Activated CD4-positive, alpha-beta T cell treated with anti-CD3 and anti-CD28 coated beads for 24 hours (primary cell): ENCODE data around the gene STAG2.
"Not testable (repeated sequence)": the region's sequence is repeated elsewhere in the genome, so short reads cannot be mapped to it uniquely, and the experiment has no call there.

Experiments used
- DNase-seq, 2 donors: peaks; one replicate each; pipeline ENCODE4 v3.0.0-alpha.2; 2020; ENCODE audit warnings: low read depth in 2 of 2

The STAG2 gene

DNA sequence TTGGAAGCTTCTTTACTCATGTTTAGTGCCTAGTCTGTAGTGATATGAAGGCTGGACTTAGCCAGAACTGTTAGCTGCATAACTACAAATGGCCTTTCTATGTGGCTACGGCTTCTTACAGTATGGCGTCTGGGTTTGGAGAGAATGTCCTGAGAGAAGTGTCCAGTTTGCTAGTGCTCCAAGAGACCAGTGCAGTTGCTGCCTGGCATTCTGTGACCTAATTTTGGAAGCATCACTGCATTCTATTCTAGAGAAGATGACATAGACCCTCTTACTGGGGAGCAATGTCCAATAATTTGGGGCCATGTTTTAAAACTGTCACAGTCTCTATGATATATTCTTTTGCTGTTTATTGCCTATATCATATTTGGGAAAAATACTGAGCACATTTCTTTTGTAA is 74.2 kb downstream of the STAG2 start:
- DNase-seq, result no peak

DNA sequence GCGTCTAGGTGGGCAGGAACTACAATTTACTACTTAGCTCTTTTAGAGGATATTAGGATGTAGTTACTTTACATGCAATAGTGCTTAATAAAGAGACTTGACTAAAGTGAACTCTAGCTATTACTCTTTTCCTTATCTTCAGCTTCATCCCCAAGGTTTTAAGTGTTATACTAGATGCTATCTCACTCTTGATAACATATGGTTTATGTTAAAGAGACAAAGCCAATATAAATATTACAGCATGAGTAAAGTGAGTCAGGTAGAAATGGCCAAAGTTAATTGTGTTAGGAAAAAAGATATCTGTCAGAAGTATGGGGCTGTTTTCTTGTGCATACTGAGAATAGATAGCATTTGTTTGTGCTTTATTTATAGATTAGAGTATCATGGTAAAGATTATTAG is 80.5 kb downstream of the STAG2 start:
- DNase-seq, result no peak

DNA sequence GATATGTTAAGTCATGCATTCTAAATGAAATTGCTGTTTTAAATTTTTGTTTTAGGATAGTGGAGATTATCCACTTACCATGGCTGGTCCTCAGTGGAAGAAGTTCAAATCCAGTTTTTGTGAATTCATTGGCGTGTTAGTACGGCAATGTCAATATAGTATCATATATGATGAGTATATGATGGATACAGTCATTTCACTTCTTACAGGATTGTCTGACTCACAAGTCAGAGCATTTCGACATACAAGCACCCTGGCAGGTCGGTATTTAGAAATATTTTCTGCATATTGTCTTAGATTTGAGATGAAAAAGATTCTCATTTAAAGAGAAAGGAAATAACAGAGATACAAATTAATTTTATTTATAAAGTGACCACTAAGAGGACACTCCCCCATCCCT is 83.6 kb downstream of the STAG2 start:
- DNase-seq, result no peak

DNA sequence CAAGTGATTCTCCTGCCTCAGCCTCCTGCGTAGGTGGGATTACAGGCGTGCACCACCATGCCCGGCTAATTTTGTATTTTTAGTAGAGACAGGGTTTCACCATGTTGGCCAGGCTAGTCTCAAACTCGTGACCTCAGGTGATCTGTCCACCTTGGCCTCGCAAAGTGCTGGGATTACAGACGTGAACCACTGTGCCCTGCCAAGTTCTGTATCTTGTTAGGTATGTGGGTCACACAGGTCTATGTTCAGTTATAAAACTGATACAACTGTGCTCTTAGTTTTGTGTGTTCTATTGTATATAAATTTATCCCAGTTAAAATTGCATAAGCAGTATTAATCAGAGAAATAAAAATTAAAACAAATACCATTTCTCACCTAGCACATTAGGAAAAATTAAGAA is 122.9 kb downstream of the STAG2 start:
- not testable (repeated sequence) for DNase-seq

DNA sequence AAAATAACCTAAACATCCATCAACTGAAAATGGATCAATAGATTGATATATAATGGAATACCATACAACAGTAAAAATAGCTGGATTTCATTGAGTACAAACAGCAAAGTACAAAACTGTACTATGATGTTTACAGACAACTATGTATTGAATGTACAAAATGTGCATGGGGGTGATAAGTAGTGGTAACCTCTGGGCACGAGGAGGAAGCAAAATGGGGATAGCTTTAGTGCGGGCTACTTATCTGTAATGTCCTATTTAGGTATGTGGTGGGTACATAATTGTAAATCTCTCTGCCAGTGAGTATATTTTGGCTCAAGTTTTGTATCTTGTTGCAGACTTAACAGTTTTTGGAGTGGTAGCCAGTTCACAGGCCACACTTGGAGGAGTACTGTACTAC is 123.6 kb downstream of the STAG2 start:
- no peak for DNase-seq

DNA sequence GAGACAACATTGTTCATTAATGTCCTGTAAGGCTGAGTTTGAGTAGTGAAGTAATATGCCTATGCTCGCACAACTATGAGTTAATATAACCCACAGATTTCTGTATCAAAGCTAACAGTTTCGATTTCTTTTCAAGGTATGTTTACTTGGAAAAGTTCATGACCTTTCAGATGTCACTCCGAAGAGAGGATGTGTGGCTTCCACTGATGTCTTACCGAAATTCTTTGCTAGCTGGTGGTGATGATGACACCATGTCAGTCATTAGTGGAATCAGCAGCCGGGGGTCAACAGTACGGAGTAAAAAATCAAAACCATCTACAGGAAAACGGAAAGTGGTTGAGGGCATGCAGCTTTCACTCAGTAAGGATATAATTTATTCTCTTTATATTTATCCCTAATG is 124.9 kb downstream of the STAG2 start:
- peak; percentile 1 to 5 for DNase-seq

DNA sequence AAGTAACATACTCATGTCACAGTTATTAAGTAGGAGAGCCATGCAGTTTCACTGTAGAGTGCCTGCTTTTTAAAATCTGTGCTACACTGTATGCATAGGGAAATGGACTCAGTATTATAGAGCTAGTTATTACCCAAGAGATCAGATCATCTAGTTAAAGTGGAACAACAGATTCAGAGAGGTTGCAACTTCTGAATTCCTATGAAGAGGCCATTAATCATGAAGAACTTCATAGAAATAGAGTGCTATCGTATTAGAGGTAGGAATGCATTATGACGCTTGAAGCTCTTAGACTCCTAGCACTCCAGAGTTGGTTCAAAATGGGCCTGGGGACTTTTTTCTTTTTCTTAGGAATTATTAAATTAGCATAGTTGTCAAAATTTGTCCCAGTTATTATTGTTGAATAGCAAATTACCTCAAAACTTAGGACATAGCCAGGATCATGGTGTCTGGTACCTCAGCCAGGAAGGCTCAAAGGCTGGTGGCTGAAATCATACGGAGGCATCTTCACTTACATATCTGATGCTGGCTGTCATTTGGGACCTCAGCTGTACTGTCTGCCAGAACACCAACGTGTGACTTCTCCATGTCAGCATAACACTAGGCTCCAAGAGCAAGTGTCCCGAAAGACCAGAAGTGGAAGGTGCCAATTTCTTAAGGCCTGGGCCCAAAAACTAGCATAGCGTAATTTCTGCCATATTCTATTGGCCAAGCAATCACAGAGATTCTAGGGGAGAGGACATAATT is 125.7 kb downstream of the STAG2 start:
- no peak for DNase-seq

DNA sequence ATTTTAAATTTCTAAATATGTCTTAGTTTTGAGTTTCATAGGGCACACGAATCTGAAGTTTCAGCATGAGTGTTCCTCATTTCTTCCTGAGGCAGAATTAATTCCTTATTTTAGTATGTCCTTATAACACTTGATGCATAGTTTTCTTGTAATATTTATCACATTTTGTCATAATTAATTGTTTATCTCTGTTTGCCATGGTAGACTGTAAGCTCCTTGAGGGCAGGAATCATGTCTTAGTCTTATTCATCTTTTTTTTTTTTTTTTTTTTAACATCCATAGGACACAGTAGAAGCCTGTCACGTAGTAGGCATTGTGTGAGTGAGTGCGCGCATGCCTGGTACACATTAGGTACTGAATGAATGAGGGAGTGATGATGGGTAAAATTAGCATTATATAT is 131.7 kb downstream of the STAG2 start:
- no peak for DNase-seq

DNA sequence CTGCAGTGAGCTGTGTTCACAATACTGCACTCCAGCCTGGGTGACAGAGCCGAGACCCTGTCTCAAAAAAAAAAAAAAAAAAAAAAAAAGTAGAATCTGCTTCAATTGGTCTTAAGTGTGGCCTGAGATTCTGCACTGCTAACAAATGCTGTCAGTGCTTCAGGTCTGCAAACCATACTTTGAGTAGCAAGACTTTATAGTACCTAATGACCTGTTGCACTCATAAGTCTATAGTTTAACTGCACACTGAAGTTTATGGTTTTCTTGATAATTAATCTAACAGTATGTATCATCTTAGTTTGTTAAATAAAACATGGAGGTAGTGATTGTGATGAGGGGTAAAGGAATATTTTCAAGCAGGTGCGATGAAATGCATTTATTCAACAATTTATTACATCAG is 135.6 kb downstream of the STAG2 start:
- no peak for DNase-seq

DNA sequence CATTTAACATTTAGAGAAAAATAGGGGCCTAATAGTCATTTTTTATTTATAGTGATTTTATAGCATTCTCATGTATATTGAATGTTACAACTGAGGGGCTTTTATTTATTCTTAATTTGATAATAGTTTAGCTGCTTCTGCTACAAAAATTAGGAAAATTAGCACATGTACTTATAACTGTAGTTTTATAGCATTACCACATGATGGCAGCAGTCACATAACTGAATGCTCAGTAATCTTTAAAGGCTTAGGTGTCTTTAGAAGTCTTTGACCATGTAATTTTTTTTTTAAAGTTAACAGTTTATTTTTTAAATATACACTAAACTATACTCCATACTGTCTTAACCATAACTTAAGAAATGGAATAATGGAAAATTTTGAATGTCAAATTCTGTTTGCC is 136.6 kb downstream of the STAG2 start:
- no peak for DNase-seq

DNA sequence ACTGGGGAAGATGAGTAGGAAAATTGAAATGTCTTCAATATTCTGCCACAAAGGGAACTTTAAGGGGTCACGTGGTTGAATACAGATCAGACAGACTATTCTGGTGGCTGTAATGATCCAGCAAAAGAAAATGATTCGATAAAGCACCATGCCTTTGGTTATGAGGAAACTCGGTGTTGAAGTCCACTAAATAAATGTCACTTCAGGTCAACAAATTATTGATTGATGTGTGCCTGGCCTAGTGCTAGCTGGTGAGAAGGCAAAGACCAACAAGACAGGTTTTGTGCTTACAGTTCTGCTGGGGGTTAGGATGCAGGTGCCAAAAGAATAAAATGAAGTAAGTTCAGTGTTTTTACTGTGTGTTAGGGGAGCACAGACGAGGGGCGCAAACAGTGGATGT is 142.5 kb downstream of the STAG2 start:
- no peak for DNase-seq

DNA sequence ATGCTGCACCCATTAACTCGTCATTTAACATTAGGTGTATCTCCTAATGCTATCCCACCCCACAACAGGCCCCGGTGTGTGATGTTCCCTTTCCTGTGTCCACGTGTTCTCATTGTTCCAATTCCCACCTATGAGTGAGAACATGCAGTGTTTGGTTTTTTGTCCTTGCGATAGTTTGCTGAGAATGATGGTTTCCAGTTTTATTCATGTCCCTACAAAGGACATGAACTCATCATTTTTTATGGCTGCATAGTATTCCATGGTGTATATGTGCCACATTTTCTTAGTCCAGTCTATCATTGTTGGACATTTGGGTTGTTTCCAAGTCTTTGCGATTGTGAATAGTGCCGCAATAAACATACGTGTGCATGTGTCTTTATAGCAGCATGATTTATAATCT is 143.0 kb downstream of the STAG2 start:
- not testable (repeated sequence) for DNase-seq

DNA sequence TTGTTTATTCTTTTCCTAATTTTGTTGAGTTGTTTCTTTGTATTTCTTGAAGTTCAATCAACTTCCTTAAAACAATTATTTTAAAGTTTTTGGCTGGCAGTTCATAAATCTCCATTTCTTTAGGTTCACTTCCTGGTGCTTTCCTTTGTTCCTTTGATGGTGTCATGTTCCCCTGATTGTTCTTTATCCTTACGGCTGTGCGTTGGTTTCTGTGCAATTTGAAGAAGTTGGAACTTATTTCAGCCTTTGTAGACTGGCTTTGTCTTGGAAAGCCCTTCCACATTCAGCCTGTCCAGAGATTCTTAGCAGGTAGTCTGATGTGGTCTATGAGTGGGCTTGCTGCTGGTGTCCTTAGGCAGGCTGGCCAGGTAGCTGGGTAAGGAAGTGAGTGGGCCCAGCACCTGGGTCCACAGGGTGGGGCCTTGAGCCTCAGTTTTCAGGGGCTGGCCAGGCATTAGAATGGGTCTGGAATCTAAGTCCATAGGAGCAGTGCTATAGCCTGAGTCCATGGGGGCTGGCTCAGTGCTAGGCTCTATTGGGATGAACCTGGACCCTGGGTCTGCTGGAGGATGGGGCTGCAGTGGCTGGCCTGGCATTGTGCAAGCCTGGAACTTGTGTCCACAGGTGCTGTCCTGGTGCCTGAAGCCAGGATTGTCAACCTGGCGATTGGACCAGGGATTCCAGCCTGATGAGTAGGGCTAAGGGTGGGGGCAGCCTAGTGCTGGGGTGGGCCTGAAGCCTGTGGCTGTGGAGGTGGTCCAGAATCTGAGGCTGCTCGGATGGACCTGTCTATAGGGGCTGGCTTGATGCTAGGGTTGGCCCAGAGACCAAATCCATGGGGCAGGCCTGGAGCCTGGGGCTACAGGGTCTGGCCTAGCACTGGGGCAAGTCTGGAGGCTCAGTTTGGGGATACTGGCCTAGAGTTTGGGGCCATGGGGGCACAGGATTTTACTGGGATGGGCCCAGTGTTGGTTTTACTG is 152.4 kb downstream of the STAG2 start:
- no peak for DNase-seq

DNA sequence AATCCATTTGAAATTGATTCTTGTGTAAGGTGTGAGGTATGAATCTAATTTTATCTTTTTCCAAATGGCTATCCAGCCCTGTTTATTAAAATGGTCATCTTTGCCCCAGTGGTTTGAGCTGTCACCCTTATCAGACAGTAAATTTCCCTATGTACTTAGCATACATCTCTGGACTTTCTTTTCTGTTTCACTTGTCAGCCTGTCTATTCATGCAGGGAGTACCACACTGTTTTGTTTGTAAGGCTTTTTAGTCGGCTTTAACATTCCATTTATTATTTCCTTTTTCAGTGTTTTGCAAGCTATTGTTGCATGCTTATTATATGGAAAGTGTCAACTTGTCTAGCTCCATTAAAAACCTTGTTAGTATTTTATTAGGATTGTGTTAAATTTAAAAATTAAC is 155.8 kb downstream of the STAG2 start:
- no peak for DNase-seq

DNA sequence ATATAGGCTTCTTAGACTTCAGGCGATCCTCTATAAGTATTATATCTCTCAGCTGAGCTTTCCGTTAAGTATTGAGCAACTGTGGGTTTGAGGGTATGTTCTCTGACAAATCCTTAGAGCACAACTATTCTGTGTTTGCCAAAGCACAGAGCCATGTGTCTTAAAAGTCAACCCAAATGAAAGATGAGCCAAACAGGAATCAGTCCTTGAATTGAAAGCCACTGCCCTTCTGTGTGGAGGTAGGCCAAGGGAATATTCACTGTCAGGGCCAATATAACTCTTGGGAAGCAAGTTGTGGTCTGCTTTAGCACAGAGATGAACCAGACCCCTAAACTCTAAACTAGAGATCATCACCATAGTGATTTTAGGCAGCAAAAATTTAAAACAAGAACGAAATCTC is 164.0 kb downstream of the STAG2 start:
- no peak for DNase-seq

DNA sequence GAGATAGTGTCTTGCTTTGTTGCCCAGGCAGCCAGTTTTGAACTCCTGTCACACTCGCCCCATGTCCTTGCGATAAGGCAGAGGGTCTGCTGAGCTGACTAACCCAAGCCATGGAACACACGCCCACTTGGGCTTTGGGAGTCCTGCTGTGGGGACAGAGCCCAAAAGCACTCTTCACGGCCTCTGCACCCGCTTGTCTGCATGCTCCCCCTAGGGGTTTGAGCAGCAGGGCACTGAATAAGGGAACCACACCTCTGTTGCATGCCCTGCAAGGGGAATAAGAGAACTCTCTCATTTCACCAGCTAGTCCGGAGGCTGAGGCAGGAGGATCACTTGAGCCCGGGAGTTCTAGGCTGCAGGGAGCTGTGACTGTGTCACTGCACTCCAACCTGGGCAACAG is 166.0 kb downstream of the STAG2 start:
- no peak for DNase-seq

DNA sequence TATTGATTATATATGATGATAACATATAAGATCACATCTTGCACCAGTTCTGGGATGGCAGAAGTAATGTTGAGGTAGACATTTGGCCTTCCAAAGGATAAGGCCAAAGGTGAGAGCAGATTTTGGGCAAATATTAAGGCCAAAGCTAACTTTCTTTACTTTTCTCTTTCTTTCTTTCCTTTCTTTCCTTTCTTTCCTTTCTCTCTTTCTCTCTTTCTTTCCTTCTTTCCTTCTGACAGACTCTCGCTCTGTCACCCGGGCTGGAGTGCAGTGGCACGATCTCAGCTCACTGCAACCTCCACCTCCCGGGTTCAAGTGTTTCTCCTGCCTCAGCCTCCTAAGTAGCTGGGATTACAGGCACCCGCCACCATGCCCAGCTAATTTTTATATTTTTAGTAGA is 170.9 kb downstream of the STAG2 start:
- not testable (repeated sequence) for DNase-seq

DNA sequence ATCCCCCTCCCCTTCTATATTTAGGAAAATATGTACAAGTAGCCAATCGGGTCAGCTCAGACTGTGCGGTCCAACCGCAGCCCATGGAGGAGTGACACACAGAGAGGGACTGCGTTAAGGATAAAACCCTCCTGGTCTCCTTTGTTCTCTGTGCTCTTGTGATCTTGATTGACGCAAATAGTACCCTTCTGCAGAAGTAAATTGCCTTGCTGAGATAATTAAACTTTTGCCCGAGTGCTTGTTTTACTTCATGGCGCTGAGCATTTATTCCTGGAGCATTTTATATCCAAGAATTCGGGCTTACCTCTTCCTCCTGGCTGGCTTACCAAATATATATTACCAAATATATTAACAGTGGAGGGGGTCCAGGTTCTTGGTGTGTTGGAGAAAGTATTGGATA is 184.2 kb downstream of the STAG2 start:
- DNase-seq, result no peak

DNA sequence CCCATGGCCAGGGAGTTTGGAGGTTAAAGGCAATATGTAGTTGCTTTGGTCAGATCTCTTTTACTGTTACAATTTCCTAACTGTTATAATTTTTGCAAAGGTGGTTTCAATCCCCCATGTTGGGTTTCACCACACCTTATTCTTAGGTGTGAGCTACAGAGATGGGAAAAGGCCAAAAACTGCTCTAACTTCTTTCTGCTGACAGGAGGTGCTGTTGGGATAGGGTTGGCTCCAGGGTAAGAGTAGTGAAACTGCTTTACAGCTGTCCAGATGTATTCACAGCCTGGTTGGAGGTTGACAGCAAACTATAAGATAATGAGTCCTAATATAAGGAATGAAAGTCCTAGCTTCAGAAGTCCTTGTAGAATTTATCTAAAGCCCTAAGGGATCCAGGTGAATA is 189.7 kb downstream of the STAG2 start:
- no peak for DNase-seq
